ENCODE measurements around the gene DTX4. TPM values are rescaled to one million over a fixed set of nuclear protein-coding genes. Genes with fewer than 3 reads are reported as not detected.
"Not testable (repeated sequence)": the region's sequence is repeated elsewhere in the genome, so short reads cannot be mapped to it uniquely, and the experiment has no call there.

Gene DTX4
- 0.31 TPM for polyA plus RNA-seq (2012; ENCODE audit: insufficient read depth, insufficient read length, low read depth)

- Histone ChIP-seq H3K9me3 (no peaks in the 10 kb centered on the region), H3K4me1 (no peaks in the 10 kb centered on the region), H3K4me3 (ENCODE audit: low read depth, low read length) (peak within 1 kb of the TSS; percentile 49), H3K36me3 (no peaks in the 10 kb centered on the region), H3K27me3 (peaks cover 14% of the 10 kb centered on the region)
- peak; percentile 88 for DNase-seq
- TF ChIP-seq CTCF (IDR thresholded peaks at IDR 0.05; ENCODE audit: low read depth, low read length): peak; percentile 58
These were observed at the start of gene DTX4 for GRCh38 chr11:59171508-59172322. DTX4 (plus strand) TSS chr11:59172132; CDS start chr11:59172596, 464 bp downstream.

GRCh38 chr11:59135648-59136461 is 36.1 kb upstream of the DTX4 start:
- H3K36me3 ChIP-seq: no peaks in the 10 kb centered on the region
- peak; percentile 72 for DNase-seq
- no peak overlapping the region for H3K4me3 ChIP-seq (ENCODE audit: low read depth, low read length)

GRCh38 chr11:59136551-59136950 is 35.4 kb upstream of the DTX4 start:
- not testable (repeated sequence) for H3K4me1 ChIP-seq; H3K36me3 ChIP-seq; H3K4me3 ChIP-seq (ENCODE audit: low read depth, low read length); H3K9me3 ChIP-seq; H3K27me3 ChIP-seq; DNase-seq

More at GRCh38 chr11:59135648-59136461, 36.1 kb upstream of the DTX4 start:
- no peaks in the 10 kb centered on the region for H3K4me1 ChIP-seq
- H3K27me3 ChIP-seq: no peaks in the 10 kb centered on the region
- TF ChIP-seq CTCF (IDR thresholded peaks at IDR 0.05; ENCODE audit: low read depth, low read length): peak; percentile 85
- H3K9me3 ChIP-seq: no peaks in the 10 kb centered on the region

- no peak for DNase-seq
- H3K4me1 ChIP-seq: no peaks in the 10 kb centered on the region
- H3K4me3 ChIP-seq (ENCODE audit: low read depth, low read length): no peak overlapping the region
- TF ChIP-seq CTCF (IDR thresholded peaks at IDR 0.05; ENCODE audit: low read depth, low read length): no peak
- no peaks in the 10 kb centered on the region for H3K27me3 ChIP-seq
- H3K9me3 ChIP-seq: no peaks in the 10 kb centered on the region
- H3K36me3 ChIP-seq: no peaks in the 10 kb centered on the region
These were observed 34.7 kb upstream of the DTX4 start for GRCh38 chr11:59137190-59137589.

GRCh38 chr11:59138643-59139042 is 33.3 kb upstream of the DTX4 start:
- Histone ChIP-seq H3K4me1 (no peaks in the 10 kb centered on the region), H3K4me3 (ENCODE audit: low read depth, low read length) (no peak overlapping the region), H3K36me3 (no peaks in the 10 kb centered on the region), H3K27me3 (no peaks in the 10 kb centered on the region), H3K9me3 (no peaks in the 10 kb centered on the region)
- TF ChIP-seq CTCF (IDR thresholded peaks at IDR 0.05; ENCODE audit: low read depth, low read length): no peak
- DNase-seq: no peak

- no peak for TF ChIP-seq CTCF (IDR thresholded peaks at IDR 0.05; ENCODE audit: low read depth, low read length)
- DNase-seq: no peak
- Histone ChIP-seq H3K9me3 (no peaks in the 10 kb centered on the region), H3K36me3 (no peaks in the 10 kb centered on the region), H3K4me3 (ENCODE audit: low read depth, low read length) (no peak overlapping the region), H3K4me1 (no peaks in the 10 kb centered on the region), H3K27me3 (peaks cover 7% of the 10 kb centered on the region; the same call in 1 of the 2 replicates)
These were observed 30.7 kb upstream of the DTX4 start for GRCh38 chr11:59141191-59141590.
